SU-DHL-6 (cell line): ENCODE data around the gene SAMD11.

ENCODE experiments used
- H2AFZ ChIP-seq: fragments of 200-600 bp; sonication (generic); 2 replicates; pipeline ENCODE4 v1.6.1; 2014; ENCODE audit warnings: low read depth, mild to moderate bottlenecking, moderate library complexity, mixed read lengths, antibody characterized with exemption, low read length; ENCODE audit not compliant: severe bottlenecking
- H3F3A ChIP-seq: fragments of 200-600 bp; shearing (Covaris generic); 2 replicates; pipeline ENCODE4 v1.6.0; 2016; ENCODE audit warnings: antibody characterized with exemption, mild to moderate bottlenecking; ENCODE audit not compliant: insufficient read depth
- H3K27ac ChIP-seq: fragments of 200-600 bp; sonication (generic); 2 replicates; pipeline ENCODE4 v1.5.1; 2016; ENCODE audit warnings: low read depth, mild to moderate bottlenecking, low read length, moderate library complexity, mixed read lengths
- H3K27me3 ChIP-seq: fragments of 200-600 bp; sonication (generic), shearing (Covaris generic); 2 replicates; pipeline ENCODE4 v1.6.0; 2014; ENCODE audit warnings: mild to moderate bottlenecking, low read length
- H3K36me3 ChIP-seq: fragments of 200-600 bp; sonication (generic); 2 replicates; pipeline ENCODE4 v1.6.1; 2014; ENCODE audit warnings: mild to moderate bottlenecking, low read length, mixed read lengths
- H3K4me2 ChIP-seq: fragments of 300-600, 200-600 bp; shearing (Covaris generic), sonication (generic); 2 replicates; pipeline ENCODE4 v1.6.0; 2014; ENCODE audit warnings: low read length, low read depth, mild to moderate bottlenecking; ENCODE audit not compliant: poor library complexity, severe bottlenecking
- H3K4me3 ChIP-seq: fragments of 200-600 bp; sonication (generic); 2 replicates; pipeline ENCODE4 v1.5.1; 2014; ENCODE audit warnings: antibody characterized with exemption, low read length, mild to moderate bottlenecking, mixed read lengths; ENCODE audit not compliant: insufficient read depth, poor library complexity, severe bottlenecking
- H3K79me2 ChIP-seq: fragments of 200-600 bp; sonication (generic); 2 replicates; pipeline ENCODE4 v1.6.1; 2014; ENCODE audit warnings: mild to moderate bottlenecking, low read length, moderate library complexity; ENCODE audit not compliant: insufficient read depth
- H3K9ac ChIP-seq: fragments of 200-600 bp; sonication (generic); 2 replicates; pipeline ENCODE4 v1.7.0; 2014; ENCODE audit warnings: mild to moderate bottlenecking, low read length
- H3K9me2 ChIP-seq: fragments of 200-600 bp; sonication (generic); replicated peaks from 2 replicates; pipeline ENCODE4 v1.6.1; 2014; ENCODE audit warnings: low read length; ENCODE audit not compliant: insufficient read depth
- H3K9me3 ChIP-seq: fragments of 200-600 bp; sonication (generic); 2 replicates; pipeline ENCODE4 v1.6.1; 2014; ENCODE audit warnings: low read length, mixed read lengths; ENCODE audit not compliant: insufficient read depth
- H4K20me1 ChIP-seq: fragments of 200-600 bp; sonication (generic); 2 replicates; pipeline ENCODE4 v1.6.1; 2014; ENCODE audit warnings: low read depth, mild to moderate bottlenecking, antibody characterized with exemption, low read length, moderate library complexity, mixed read lengths
- EZH2phosphoT487 ChIP-seq: fragments of 200-600 bp; sonication (generic), shearing (Covaris generic); conservative IDR thresholded peaks from 2 replicates; pipeline ENCODE4 v1.6.1; 2018; ENCODE audit warnings: mild to moderate bottlenecking, antibody characterized with exemption, low read length, moderate library complexity, mixed read lengths
- TF ChIP-seq, protein P1 (sequence below): fragments of 200-600 bp; sonication (generic); IDR thresholded peaks from one replicate; pipeline ENCODE4 v1.5.1; 2017; ENCODE audit warnings: antibody characterized with exemption, mild to moderate bottlenecking, low read length, moderate library complexity; ENCODE audit not compliant: insufficient read depth, poor library complexity, severe bottlenecking

The SAMD11 gene

DNA sequence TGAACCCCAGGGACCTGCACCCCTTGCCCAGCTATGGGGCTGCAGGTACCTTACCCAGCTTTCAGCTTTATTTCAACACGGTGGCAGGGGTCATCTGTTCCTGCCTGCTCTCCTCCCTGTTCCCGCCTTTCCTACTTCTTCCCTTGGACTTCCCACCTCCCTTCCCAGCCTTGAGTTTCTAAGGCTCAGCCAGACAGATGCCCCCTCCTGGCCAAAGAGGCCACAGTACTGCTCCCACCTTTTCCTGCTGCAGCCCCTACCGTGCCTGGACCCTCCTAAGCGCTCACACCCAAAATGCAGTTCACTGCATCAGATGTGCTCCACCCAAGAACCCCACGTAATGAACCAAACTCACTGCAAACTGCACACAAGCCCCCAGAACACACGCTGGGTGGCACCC, 27.6 kb downstream of the SAMD11 start:
- Histone ChIP-seq H3K36me3 (no peaks in the 10 kb centered on the region; the same call in 1 of the 2 replicates), H3K4me2 (no peak overlapping the region), H3K9ac (no peak overlapping the region), H3K27me3 (no peaks in the 10 kb centered on the region), H4K20me1 (no peaks in the 10 kb centered on the region), H2AFZ (no peak overlapping the region), H3K9me2 (no peaks in the 10 kb centered on the region), H3F3A (no peaks in the 10 kb centered on the region), H3K4me3 (no peak overlapping the region), H3K79me2 (no peaks in the 10 kb centered on the region), H3K9me3 (no peaks in the 10 kb centered on the region), H3K27ac (no peak overlapping the region)
- TF ChIP-seq, protein P1, sequence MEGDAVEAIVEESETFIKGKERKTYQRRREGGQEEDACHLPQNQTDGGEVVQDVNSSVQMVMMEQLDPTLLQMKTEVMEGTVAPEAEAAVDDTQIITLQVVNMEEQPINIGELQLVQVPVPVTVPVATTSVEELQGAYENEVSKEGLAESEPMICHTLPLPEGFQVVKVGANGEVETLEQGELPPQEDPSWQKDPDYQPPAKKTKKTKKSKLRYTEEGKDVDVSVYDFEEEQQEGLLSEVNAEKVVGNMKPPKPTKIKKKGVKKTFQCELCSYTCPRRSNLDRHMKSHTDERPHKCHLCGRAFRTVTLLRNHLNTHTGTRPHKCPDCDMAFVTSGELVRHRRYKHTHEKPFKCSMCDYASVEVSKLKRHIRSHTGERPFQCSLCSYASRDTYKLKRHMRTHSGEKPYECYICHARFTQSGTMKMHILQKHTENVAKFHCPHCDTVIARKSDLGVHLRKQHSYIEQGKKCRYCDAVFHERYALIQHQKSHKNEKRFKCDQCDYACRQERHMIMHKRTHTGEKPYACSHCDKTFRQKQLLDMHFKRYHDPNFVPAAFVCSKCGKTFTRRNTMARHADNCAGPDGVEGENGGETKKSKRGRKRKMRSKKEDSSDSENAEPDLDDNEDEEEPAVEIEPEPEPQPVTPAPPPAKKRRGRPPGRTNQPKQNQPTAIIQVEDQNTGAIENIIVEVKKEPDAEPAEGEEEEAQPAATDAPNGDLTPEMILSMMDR, result no peak
- no peak for TF ChIP-seq EZH2phosphoT487

DNA sequence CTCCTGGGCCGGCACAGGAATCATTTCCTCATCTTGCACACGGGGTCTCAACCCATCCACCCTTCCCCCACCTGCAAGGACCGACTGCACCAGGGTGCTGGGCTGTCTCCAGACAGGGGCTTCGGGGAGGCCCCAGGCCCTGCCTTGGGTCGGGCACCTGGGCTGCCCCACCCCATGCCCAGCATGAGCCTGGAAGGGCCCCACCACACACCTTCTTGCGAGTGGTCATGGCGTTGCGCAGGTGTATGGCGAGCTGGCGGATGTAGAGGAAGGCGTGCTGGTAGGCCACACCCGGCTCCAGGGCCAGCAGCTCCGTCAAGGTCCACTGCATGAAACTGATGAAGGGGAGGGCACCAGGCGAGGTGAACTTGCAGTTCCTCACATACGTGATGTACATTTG, 28.5 kb downstream of the SAMD11 start:
- no peak overlapping the region for H2AFZ ChIP-seq
- TF ChIP-seq, protein P1, result no peak
- TF ChIP-seq EZH2phosphoT487, result no peak
- H3K36me3 ChIP-seq, result no peaks in the 10 kb centered on the region; the same call in 1 of the 2 replicates
- H3K9me3 ChIP-seq, result no peaks in the 10 kb centered on the region
- H3K4me2 ChIP-seq, result no peak overlapping the region
- H3K9me2 ChIP-seq, result no peaks in the 10 kb centered on the region
- H3K27ac ChIP-seq, result no peak overlapping the region
- H3K4me3 ChIP-seq, result no peak overlapping the region
- peaks cover under 1% of the 10 kb centered on the region; the same call in 1 of the 2 replicates for H3K79me2 ChIP-seq
- H4K20me1 ChIP-seq, result no peaks in the 10 kb centered on the region
- H3F3A ChIP-seq, result no peaks in the 10 kb centered on the region
- no peaks in the 10 kb centered on the region for H3K27me3 ChIP-seq
- H3K9ac ChIP-seq, result no peak overlapping the region

DNA sequence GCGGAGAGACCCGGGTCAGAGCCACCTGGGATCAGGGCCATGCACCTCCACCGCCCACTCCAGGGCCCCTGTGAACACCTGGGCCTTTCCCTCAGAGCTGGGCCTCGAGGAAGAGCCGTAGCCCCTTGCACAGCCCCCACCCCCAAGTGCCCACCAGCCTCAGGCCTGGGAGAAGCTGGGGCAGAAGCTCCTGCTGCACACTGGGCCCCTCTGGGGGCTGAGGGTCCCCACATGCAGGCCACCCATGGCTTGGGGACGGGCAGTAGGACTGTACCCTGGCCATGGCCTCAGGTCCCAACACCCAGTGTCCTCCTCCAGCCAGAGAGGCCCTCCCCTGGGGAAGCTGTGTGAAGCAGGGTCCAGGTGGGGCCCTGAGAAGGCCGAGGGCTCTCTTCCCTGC, 28.9 kb downstream of the SAMD11 start:
- H4K20me1 ChIP-seq, result no peaks in the 10 kb centered on the region

More for the DNA sequence above, 28.9 kb downstream of the SAMD11 start:
- Histone ChIP-seq H3K4me3 (no peak overlapping the region), H3K27ac (no peak overlapping the region), H3K9me2 (no peaks in the 10 kb centered on the region), H3K79me2 (peaks cover 4% of the 10 kb centered on the region), H3K36me3 (no peaks in the 10 kb centered on the region; the same call in 1 of the 2 replicates), H2AFZ (no peak overlapping the region), H3K4me2 (no peak overlapping the region), H3K27me3 (no peaks in the 10 kb centered on the region), H3K9ac (no peak overlapping the region), H3K9me3 (no peaks in the 10 kb centered on the region), H3F3A (no peaks in the 10 kb centered on the region)
- TF ChIP-seq, protein P1, result no peak
- TF ChIP-seq EZH2phosphoT487, result no peak
